ENCODE data around the gene ZIC4.

The ZIC4 gene

DNA sequence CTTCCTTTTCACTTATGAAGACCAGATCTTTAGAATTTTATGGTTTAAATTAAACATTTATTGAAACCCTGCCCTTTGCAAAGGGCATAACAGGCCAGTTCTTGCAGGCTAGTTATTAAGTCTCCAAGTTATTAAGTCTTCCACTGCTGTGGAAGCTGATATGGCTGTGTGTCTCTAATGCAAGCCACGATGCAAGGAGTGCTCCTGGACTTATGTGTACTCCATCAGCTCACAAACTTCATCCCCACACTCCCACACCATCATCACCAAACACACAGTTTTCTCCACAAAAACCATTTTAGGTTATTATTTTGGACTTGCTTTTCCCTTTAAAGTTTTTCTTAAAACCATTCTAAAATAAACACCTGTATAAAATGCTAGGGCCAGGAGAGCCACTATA is 62.4 kb downstream of the ZIC4 start:
- DNase-seq (ENCODE audit: low spot score), result no peak

DNA sequence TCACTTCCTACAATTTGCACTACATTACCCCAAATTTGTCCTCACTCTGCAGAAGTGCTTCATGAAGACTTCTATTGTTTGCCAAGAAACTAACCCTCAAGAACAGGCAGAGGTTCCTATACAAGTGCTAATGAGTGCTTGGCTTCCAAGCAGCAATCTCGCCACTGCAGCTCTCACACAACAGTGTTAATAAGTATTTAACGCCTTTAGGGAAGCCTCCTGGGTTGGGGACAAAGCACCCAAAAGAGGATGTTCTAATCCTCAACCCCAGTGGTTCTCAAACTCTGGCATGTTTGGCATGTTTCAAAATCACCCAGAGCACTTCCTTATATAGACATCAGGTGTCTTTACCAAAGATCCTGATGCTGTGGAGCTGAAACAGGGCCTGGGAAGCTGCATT is 64.6 kb downstream of the ZIC4 start:
- DNase-seq (ENCODE audit: low spot score), result no peak

DNA sequence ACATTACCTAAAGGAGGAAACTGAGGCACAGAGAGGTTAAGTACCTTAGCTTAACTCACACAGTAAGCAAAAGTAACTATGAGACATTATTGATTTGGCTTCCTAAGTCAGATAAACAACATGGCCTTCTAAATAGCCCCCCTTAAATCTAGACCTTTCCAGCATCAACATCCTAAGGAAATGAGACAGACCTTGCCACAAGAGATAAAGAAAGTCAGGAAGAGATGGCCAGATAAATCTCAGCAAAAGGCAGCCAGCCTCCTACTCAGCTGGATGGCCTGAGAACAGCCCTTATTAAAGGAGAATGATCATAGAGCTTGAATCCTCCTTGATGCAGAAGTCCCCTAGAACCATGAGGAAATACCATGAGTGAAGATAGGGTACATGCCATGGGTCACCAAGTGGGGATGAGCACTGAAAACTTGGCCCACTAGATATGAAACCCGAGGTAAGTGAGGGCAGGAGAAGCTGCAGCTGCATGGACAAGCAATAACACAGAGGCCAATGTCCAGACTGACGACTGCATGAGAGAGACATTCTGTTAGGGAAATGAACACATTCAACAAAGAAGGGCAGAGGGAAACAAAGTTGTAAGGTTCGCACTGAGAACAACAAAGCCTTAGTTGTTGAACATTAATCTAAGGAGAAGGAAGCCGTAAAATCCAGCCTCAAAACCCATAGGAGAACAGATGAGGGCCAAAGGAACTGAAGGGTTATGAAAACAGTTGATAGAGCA is 69.6 kb downstream of the ZIC4 start:
- no peak for DNase-seq (ENCODE audit: low spot score)

All from hematopoietic multipotent progenitor cell treated with erythropoietin and hydrocortisone succinate and interleukin-3 and kit ligand, for 17 days (in vitro differentiated cells).